IMR-90 (cell line): ENCODE data around the gene PRKAG1. TPM values are rescaled to one million over a fixed set of nuclear protein-coding genes. Genes with fewer than 3 reads are reported as not detected.

Source experiments
- ATAC-seq: fragments of 200-7000 bp; cut with Tn5 transposase; 2 replicates; pipeline ENCODE4 v1.9.1; 2020; ENCODE audit warnings: low read depth, mild to moderate bottlenecking, moderate library complexity
- BruUV-seq: library from RNA; stranded (reverse); fragments of 400-500 nt; replicated peaks from 2 replicates; lab custom pipeline; 2021; lab: Mats Ljungman, UMichigan
- CTCF ChIA-PET: fragments of 300-600 bp; formaldehyde crosslinking; extraction: SDS; loops from one replicate; lab custom pipeline; 2021; ENCODE audit warnings: antibody characterized with exemption; lab: Yijun Ruan, JAX
- POLR2A ChIA-PET: fragments of 300-600 bp; sonication (Branson Sonifier 250); formaldehyde crosslinking; loops from one replicate; lab custom pipeline; 2022; ENCODE audit warnings: antibody characterized with exemption; ENCODE audit not compliant: unreplicated experiment; lab: Charles Lee
- DNase-seq: peaks from one replicate; pipeline ENCODE4 v3.0.0; 2013
- H2AFZ ChIP-seq: replicated peaks from 2 replicates; pipeline ENCODE3; 2013; ENCODE audit warnings: low read length, mild to moderate bottlenecking; ENCODE audit not compliant: poor library complexity
- H2AK5ac ChIP-seq: 2 replicates; pipeline ENCODE4 v1.6.1; 2013; ENCODE audit warnings: low read depth, low read length, inconsistent platforms
- H2AK9ac ChIP-seq: replicated peaks from 2 replicates; pipeline ENCODE3; 2013; ENCODE audit warnings: mild to moderate bottlenecking, low read depth, low read length, moderate library complexity; ENCODE audit not compliant: poor library complexity
- H2BK120ac ChIP-seq: 2 replicates; pipeline ENCODE4 v1.6.1; 2013; ENCODE audit warnings: low read depth, low read length, inconsistent platforms
- H2BK15ac ChIP-seq: 3 replicates; pipeline ENCODE4 v1.6.1; 2013; ENCODE audit warnings: low read depth, low read length, inconsistent platforms
- H2BK20ac ChIP-seq: 2 replicates; pipeline ENCODE4 v1.6.1; 2013; ENCODE audit warnings: low read depth, mild to moderate bottlenecking, inconsistent platforms, low read length, moderate library complexity
- H2BK5ac ChIP-seq: 2 replicates; pipeline ENCODE4 v1.6.1; 2013; ENCODE audit warnings: mild to moderate bottlenecking, low read depth, low read length, inconsistent platforms; ENCODE audit not compliant: poor library complexity, severe bottlenecking
- H3K14ac ChIP-seq: replicated peaks from 2 replicates; pipeline ENCODE4 v1.6.1; 2013; ENCODE audit warnings: low read depth, low read length, inconsistent platforms
- H3K18ac ChIP-seq: 2 replicates; pipeline ENCODE4 v1.6.1; 2013; ENCODE audit warnings: low read depth, low read length, control low read depth
- H3K23ac ChIP-seq: 2 replicates; pipeline ENCODE4 v1.6.1; 2013; ENCODE audit warnings: low read depth, low read length, inconsistent platforms
- H3K27ac ChIP-seq: 2 replicates; pipeline ENCODE4 v1.5.1; 2013; ENCODE audit warnings: mild to moderate bottlenecking, control low read depth, low read length; ENCODE audit not compliant: insufficient read depth
- H3K27me3 ChIP-seq: 2 replicates; pipeline ENCODE4 v1.6.1; 2013; ENCODE audit warnings: low read length; ENCODE audit not compliant: control insufficient read depth, insufficient read depth
- H3K36me3 ChIP-seq: 2 replicates; pipeline ENCODE4 v1.6.1; 2013; ENCODE audit warnings: low read length, mixed read lengths; ENCODE audit not compliant: control insufficient read depth, insufficient read depth
- H3K4ac ChIP-seq: 2 replicates; pipeline ENCODE4 v1.6.1; 2013; ENCODE audit warnings: low read depth, low read length, inconsistent platforms
- H3K4me1 ChIP-seq: 2 replicates; pipeline ENCODE4 v1.6.1; 2013; ENCODE audit warnings: low read length, mixed read lengths; ENCODE audit not compliant: control insufficient read depth, insufficient read depth
- H3K4me2 ChIP-seq: 2 replicates; pipeline ENCODE4 v1.6.1; 2013; ENCODE audit warnings: low read depth, mild to moderate bottlenecking, control low read depth, low read length, moderate library complexity
- H3K4me3 ChIP-seq: 2 replicates; pipeline ENCODE4 v1.5.1; 2013; ENCODE audit warnings: low read depth, mild to moderate bottlenecking, control low read depth, low read length, moderate library complexity; ENCODE audit not compliant: insufficient read depth
- H3K56ac ChIP-seq: 2 replicates; pipeline ENCODE4 v1.6.1; 2013; ENCODE audit warnings: low read length, inconsistent platforms; ENCODE audit not compliant: insufficient read depth; ENCODE audit errors: extremely low read depth
- H3K79me1 ChIP-seq, 2 experiments: 2 replicates each; pipeline ENCODE4 v1.6.1; 2013; ENCODE audit warnings: low read length in 2 of 2, inconsistent platforms in 1 of 2, low read depth in 1 of 2
- H3K9ac ChIP-seq: 2 replicates; pipeline ENCODE4 v1.6.1; 2013; ENCODE audit warnings: low read depth, low read length, control low read depth
- H3K9me1 ChIP-seq: 2 replicates; pipeline ENCODE4 v1.6.1; 2013; ENCODE audit warnings: low read length, inconsistent platforms; ENCODE audit not compliant: insufficient read depth
- H3K9me3 ChIP-seq: 2 replicates; pipeline ENCODE4 v1.6.1; 2013; ENCODE audit warnings: low read length; ENCODE audit not compliant: control insufficient read depth, insufficient read depth
- H4K20me1 ChIP-seq: 2 replicates; pipeline ENCODE4 v1.6.1; 2013; ENCODE audit warnings: low read length, inconsistent platforms; ENCODE audit not compliant: insufficient read depth
- H4K5ac ChIP-seq: 2 replicates; pipeline ENCODE4 v1.6.1; 2013; ENCODE audit warnings: mild to moderate bottlenecking, low read depth, low read length, control low read depth
- H4K8ac ChIP-seq, 2 experiments: 2 replicates each; pipeline ENCODE4 v1.6.1; 2013; ENCODE audit warnings: low read depth in 2 of 2, low read length in 2 of 2, control low read depth in 1 of 2, inconsistent platforms in 1 of 2
- H4K91ac ChIP-seq: 2 replicates; pipeline ENCODE4 v1.6.1; 2013; ENCODE audit warnings: low read depth, low read length, inconsistent platforms; ENCODE audit not compliant: insufficient read depth
- BHLHE40 ChIP-seq: fragments of 150-350 bp; IDR thresholded peaks from 2 replicates; pipeline ENCODE4 v1.6.1; 2016; ENCODE audit warnings: mild to moderate bottlenecking, low read depth, low read length
- CTCF ChIP-seq: conservative IDR thresholded peaks from 2 replicates; pipeline ENCODE4 v1.5.1; 2012; ENCODE audit warnings: mild to moderate bottlenecking, low read depth, low read length, improper control_type of control experiment
- MAFK ChIP-seq: IDR thresholded peaks from 2 replicates; pipeline ENCODE4 v1.6.1; 2012; ENCODE audit warnings: low read depth, low read length, improper control_type of control experiment
- MXI1 ChIP-seq: IDR thresholded peaks from 2 replicates; pipeline ENCODE4 v1.6.1; 2012; ENCODE audit warnings: low read depth, mild to moderate bottlenecking, low read length, moderate library complexity, borderline replicate concordance
- POLR2A ChIP-seq: IDR thresholded peaks from 2 replicates; pipeline ENCODE4 v1.6.1; 2012; ENCODE audit warnings: mild to moderate bottlenecking, low read depth, low read length
- WGBS, 2 experiments: methylation state at CpG; one replicate each; pipeline versions ENCODE4 v1.1.5 to v1.1.7; 2013; ENCODE audit warnings: missing lambda C conversion rate in 2 of 2; ENCODE audit not compliant: insufficient read length in 1 of 2; ENCODE audit errors: extremely low coverage in 2 of 2; 5-methylcytosine and 5-hydroxymethylcytosine counted together
- dilution Hi-C: fragments of 300-500 bp; cut with HindIII; formaldehyde crosslinking; loops from one replicate; pipeline ENCODE4 v1.14.3; 2018; ENCODE audit warnings: low sequenced_read_pairs; ENCODE audit not compliant: unreplicated experiment
- in situ Hi-C: fragments of 300-500 bp; cut with MboI; formaldehyde crosslinking; loops from 3 replicates; pipeline ENCODE4 v1.14.3; 2019; ENCODE audit warnings: low sequenced_read_pairs, inconsistent platforms, mixed read lengths
- intact Hi-C: fragments of 100-400 bp; cut with micrococcal nuclease; formaldehyde crosslinking; loops from 2 replicates; pipeline ENCODE4 v1.10.0; 2022
- polyA plus RNA-seq, 3 experiments: library from polyadenylated mRNA; depleted of rRNA; stranded (reverse); fragments of >200 nt; gene quantifications; 2 replicates each; pipeline ENCODE4 v1.2.3, GENCODE V29; 2012; ENCODE audit warnings: low replicate concordance in 1 of 3
- total RNA-seq: library from RNA; depleted of rRNA; stranded (reverse); fragments of >200 nt; gene quantifications from 2 replicates; pipeline ENCODE4 v1.2.3, GENCODE V29; 2012

The PRKAG1 gene
- total and polyA plus RNA-seq, 2 of the 4 experiments (the other 2 are of a cell fraction) = 81.1 to 106 TPM

- ChIA-PET CTCF (no interaction called here), POLR2A (no interaction called here)
- Histone ChIP-seq H3K4me2 (no peak overlapping the region; the same call in 1 of the 2 replicates), H3K4me1 (peaks cover 6% of the 10 kb centered on the region), H3K27ac (no peak overlapping the region), H3K27me3 (peaks cover 50% of the 10 kb centered on the region), H2AFZ (no peak overlapping the region), H3K4ac (no peak overlapping the region), H3K4me3 (no peak overlapping the region), H4K5ac (no peak overlapping the region), H3K9ac (no peak overlapping the region), H3K14ac (no peak overlapping the region), H2AK5ac (no peak overlapping the region), H4K20me1 (no peaks in the 10 kb centered on the region), H3K36me3 (no peaks in the 10 kb centered on the region), H2BK5ac (no peak overlapping the region), H4K91ac (no peak overlapping the region), H3K79me1 (no peaks in the 10 kb centered on the region), H3K18ac (no peak overlapping the region), H2BK15ac (no peak overlapping the region), H2AK9ac (no peak overlapping the region), H3K23ac (peak overlapping the region; percentile 10; the same call in 1 of the 2 replicates), H3K9me3 (no peaks in the 10 kb centered on the region), H2BK20ac (no peak overlapping the region), H2BK120ac (no peak overlapping the region), H4K8ac (no peak overlapping the region), H3K9me1 (no peaks in the 10 kb centered on the region), H3K56ac (no peak overlapping the region)
- intact Hi-C loops = loop anchor here (1.0 kb wide), 1 partner anchor 142 kb away; the partner anchor contains the start of gene DDX23
- WGBS, 2 experiments = 20% methylated on average over 3 of the region's 32 CpGs; no CpG with 5 or more reads in 1 of the 2 experiments
- no peak for ATAC-seq
- DNase-seq = no peak
- no TSS peak for BruUV-seq
- TF ChIP-seq POLR2A = no peak
- no peak for TF ChIP-seq MAFK
- no peak for TF ChIP-seq MXI1
- TF ChIP-seq CTCF = no peak
- TF ChIP-seq BHLHE40 = no peak
- in situ Hi-C loops = no loop called here
- dilution Hi-C loops = no loop called here
Observed at GRCh38 chr12:48994224-48995085, 24.1 kb downstream of the PRKAG1 start.
